Measurements from ENCODE around the gene SMC3. TPM values are rescaled to one million over a fixed set of nuclear protein-coding genes. Genes with fewer than 3 reads are reported as not detected.

Gene SMC3
- total RNA-seq, 1 donor from 2014 or later: 29.8 TPM

GRCh38 chr10:110612087-110612486 lies 44.6 kb downstream of the SMC3 start:
- Histone ChIP-seq H3K27ac (no peak overlapping the region), H3K9me3 (no peaks in the 10 kb centered on the region), H3K36me3 (no peaks in the 10 kb centered on the region), H3K4me1 (no peaks in the 10 kb centered on the region), H3K4me3 (no peak overlapping the region), H3K27me3 (no peaks in the 10 kb centered on the region)
- no peak for ATAC-seq
- no peak for DNase-seq
- intact Hi-C loops (cut with DNase I): no loop called here
- no peak for TF ChIP-seq CTCF (IDR thresholded peaks at IDR 0.05)

GRCh38 chr10:110612629-110613028 lies 45.1 kb downstream of the SMC3 start:
- Histone ChIP-seq H3K4me3 (no peak overlapping the region), H3K27me3 (no peaks in the 10 kb centered on the region), H3K36me3 (no peaks in the 10 kb centered on the region), H3K9me3 (no peaks in the 10 kb centered on the region), H3K4me1 (no peaks in the 10 kb centered on the region), H3K27ac (no peak overlapping the region)
- DNase-seq (no peak), ATAC-seq (no peak)
- intact Hi-C loops (cut with DNase I): no loop called here
- no peak for TF ChIP-seq CTCF (IDR thresholded peaks at IDR 0.05)

GRCh38 chr10:110613341-110613995 lies 46.0 kb downstream of the SMC3 start:
- H3K36me3 ChIP-seq: no peaks in the 10 kb centered on the region
- intact Hi-C loops (cut with DNase I): no loop called here
- ATAC-seq (no peak), DNase-seq (no peak)
- no peak overlapping the region for H3K27ac ChIP-seq
- TF ChIP-seq CTCF (IDR thresholded peaks at IDR 0.05): no peak
- H3K4me1 ChIP-seq: no peaks in the 10 kb centered on the region
- no peaks in the 10 kb centered on the region for H3K9me3 ChIP-seq
- H3K4me3 ChIP-seq: no peak overlapping the region
- H3K27me3 ChIP-seq: no peaks in the 10 kb centered on the region

- no peak overlapping the region for H3K27ac ChIP-seq
- intact Hi-C loops (cut with DNase I): no loop called here
- H3K36me3 ChIP-seq: no peaks in the 10 kb centered on the region
- no peaks in the 10 kb centered on the region for H3K4me1 ChIP-seq
- DNase-seq (no peak), ATAC-seq (no peak)
- no peak overlapping the region for H3K4me3 ChIP-seq
- no peak for TF ChIP-seq CTCF (IDR thresholded peaks at IDR 0.05)
- no peaks in the 10 kb centered on the region for H3K9me3 ChIP-seq
- H3K27me3 ChIP-seq: no peaks in the 10 kb centered on the region
These were observed 46.6 kb downstream of the SMC3 start for GRCh38 chr10:110613996-110614495.

- ATAC-seq: no peak
- Histone ChIP-seq H3K27ac (no peak overlapping the region), H3K36me3 (no peaks in the 10 kb centered on the region), H3K27me3 (no peaks in the 10 kb centered on the region), H3K9me3 (no peaks in the 10 kb centered on the region), H3K4me1 (no peaks in the 10 kb centered on the region), H3K4me3 (no peak overlapping the region)
- TF ChIP-seq CTCF (IDR thresholded peaks at IDR 0.05): no peak
- intact Hi-C loops (cut with DNase I): no loop called here
- DNase-seq: no peak
These were observed 47.7 kb downstream of the SMC3 start for GRCh38 chr10:110615057-110615747.

Data from upper lobe of right lung (tissue), 1 donor.